H9 (cell line): ENCODE data around the gene CEP170B. TPM values are rescaled to one million over a fixed set of nuclear protein-coding genes. Genes with fewer than 3 reads are reported as not detected.

ENCODE experiments used
- DNase-seq: peaks from one replicate; pipeline ENCODE4 v3.0.0-alpha.2; 2017
- H2AFZ ChIP-seq: one replicate; pipeline ENCODE4 v1.6.1; 2013; ENCODE audit warnings: mild to moderate bottlenecking, low read length, control low read depth, moderate library complexity
- H2AK5ac ChIP-seq: 2 replicates; pipeline ENCODE4 v1.6.1; 2013; ENCODE audit warnings: low read length, control low read depth, mixed read lengths; ENCODE audit not compliant: insufficient read length
- H2BK120ac ChIP-seq: one replicate; pipeline ENCODE4 v1.6.1; 2013; ENCODE audit warnings: low read depth, mild to moderate bottlenecking, low read length, control low read depth, inconsistent platforms; ENCODE audit not compliant: poor library complexity, severe bottlenecking
- H2BK12ac ChIP-seq: 2 replicates; pipeline ENCODE4 v1.6.1; 2013; ENCODE audit warnings: low read length, control low read depth, mixed read lengths, low read depth; ENCODE audit not compliant: insufficient read length
- H2BK15ac ChIP-seq: 2 replicates; pipeline ENCODE4 v1.6.1; 2013; ENCODE audit warnings: low read depth, low read length, control low read depth
- H2BK20ac ChIP-seq: one replicate; pipeline ENCODE4 v1.6.1; 2013; ENCODE audit warnings: low read depth, mild to moderate bottlenecking, low read length, control low read depth, inconsistent platforms; ENCODE audit not compliant: poor library complexity, severe bottlenecking
- H2BK5ac ChIP-seq: 2 replicates; pipeline ENCODE4 v1.6.1; 2013; ENCODE audit warnings: low read length, control low read depth, mixed read lengths; ENCODE audit not compliant: insufficient read length
- H3K14ac ChIP-seq: 2 replicates; pipeline ENCODE4 v1.6.1; 2013; ENCODE audit warnings: low read length, control low read depth; ENCODE audit not compliant: insufficient read depth
- H3K18ac ChIP-seq: 2 replicates; pipeline ENCODE4 v1.6.1; 2013; ENCODE audit warnings: low read depth, mild to moderate bottlenecking, mixed read lengths, low read length, control low read depth; ENCODE audit not compliant: insufficient read length
- H3K23ac ChIP-seq: 2 replicates; pipeline ENCODE4 v1.6.1; 2013; ENCODE audit warnings: low read length, control low read depth, mixed read lengths, low read depth; ENCODE audit not compliant: insufficient read length
- H3K23me2 ChIP-seq: 2 replicates; pipeline ENCODE4 v1.6.1; 2013; ENCODE audit warnings: low read depth, mild to moderate bottlenecking, mixed read lengths, low read length, control low read depth; ENCODE audit not compliant: insufficient read length, poor library complexity, severe bottlenecking
- H3K27ac ChIP-seq: 2 replicates; pipeline ENCODE4 v1.5.1; 2013; ENCODE audit warnings: low read length, control low read depth, mixed read lengths, low read depth; ENCODE audit not compliant: insufficient read length
- H3K27me3 ChIP-seq: 2 replicates; pipeline ENCODE4 v1.6.1; 2013; ENCODE audit warnings: low read length, control low read depth, inconsistent platforms; ENCODE audit not compliant: insufficient read depth
- H3K4ac ChIP-seq: 2 replicates; pipeline ENCODE4 v1.6.1; 2013; ENCODE audit warnings: low read depth, mild to moderate bottlenecking, control low read depth, inconsistent platforms, low read length, moderate library complexity
- H3K4me1 ChIP-seq: 2 replicates; pipeline ENCODE4 v1.6.1; 2013; ENCODE audit warnings: low read length, control low read depth, inconsistent platforms; ENCODE audit not compliant: insufficient read depth
- H3K4me2 ChIP-seq: 2 replicates; pipeline ENCODE4 v1.6.1; 2013; ENCODE audit warnings: low read length, control low read depth, mixed read lengths; ENCODE audit not compliant: insufficient read length, insufficient read depth
- H3K56ac ChIP-seq: 2 replicates; pipeline ENCODE4 v1.6.1; 2013; ENCODE audit warnings: low read depth, mild to moderate bottlenecking, mixed read lengths, low read length, control low read depth; ENCODE audit not compliant: insufficient read length
- H3K79me1 ChIP-seq: 2 replicates; pipeline ENCODE4 v1.6.1; 2013; ENCODE audit warnings: low read depth, mild to moderate bottlenecking, moderate library complexity, low read length, control low read depth, inconsistent platforms; ENCODE audit not compliant: insufficient read depth, poor library complexity, severe bottlenecking
- H3K79me2 ChIP-seq: 2 replicates; pipeline ENCODE4 v1.6.1; 2013; ENCODE audit warnings: low read length, control low read depth, inconsistent platforms; ENCODE audit not compliant: insufficient read depth
- H3K9ac ChIP-seq: 2 replicates; pipeline ENCODE4 v1.6.1; 2013; ENCODE audit warnings: low read length, control low read depth, mixed read lengths; ENCODE audit not compliant: insufficient read length; ENCODE audit errors: extremely low read depth
- H3K9me3 ChIP-seq: one replicate; pipeline ENCODE4 v1.6.1; 2013; ENCODE audit warnings: low read depth, low read length, inconsistent platforms; ENCODE audit not compliant: control insufficient read depth
- H3T11ph ChIP-seq: one replicate; pipeline ENCODE4 v1.6.1; 2013; ENCODE audit warnings: mild to moderate bottlenecking, low read length, control low read depth, inconsistent platforms
- H4K20me1 ChIP-seq: one replicate; pipeline ENCODE4 v1.6.1; 2013; ENCODE audit not compliant: control insufficient read depth, insufficient read length, insufficient read depth
- H4K5ac ChIP-seq: 2 replicates; pipeline ENCODE4 v1.6.1; 2013; ENCODE audit warnings: low read depth, mild to moderate bottlenecking, mixed read lengths, low read length, control low read depth; ENCODE audit not compliant: insufficient read length
- H4K8ac ChIP-seq: replicated peaks from 2 replicates; pipeline ENCODE4 v1.6.1; 2013; ENCODE audit warnings: low read length, control low read depth, mixed read lengths, low read depth; ENCODE audit not compliant: insufficient read length
- H4K91ac ChIP-seq: 2 replicates; pipeline ENCODE4 v1.6.1; 2013; ENCODE audit warnings: low read depth, mild to moderate bottlenecking, moderate library complexity, mixed read lengths, low read length, control low read depth; ENCODE audit not compliant: insufficient read length
- H3K27ac Mint-ChIP-seq, 3 experiments: 2 replicates in 2 of 3; 3 replicates in 1 of 3; pipeline ENCODE4 v1.8.0; 2020 to 2021; ENCODE audit warnings: mixed read lengths in 3 of 3, mild to moderate bottlenecking in 1 of 3, moderate library complexity in 1 of 3
- H3K27me3 Mint-ChIP-seq: 2 replicates; pipeline ENCODE4 v1.8.0; 2021; ENCODE audit warnings: low read depth, mild to moderate bottlenecking, moderate library complexity, mixed read lengths
- H3K36me3 Mint-ChIP-seq, 3 experiments: 2 replicates in 2 of 3; 3 replicates in 1 of 3; pipeline ENCODE4 v1.8.0; 2020 to 2021; ENCODE audit warnings: low read depth in 3 of 3, mixed read lengths in 3 of 3; ENCODE audit not compliant: insufficient read depth in 1 of 3
- H3K4me1 Mint-ChIP-seq, 2 experiments: 2 replicates each; pipeline ENCODE4 v1.8.0; 2020; ENCODE audit warnings: mixed read lengths in 2 of 2
- H3K4me3 Mint-ChIP-seq, 2 experiments: 2 replicates in 1 of 2; 3 replicates in 1 of 2; pipeline ENCODE4 v1.8.0; 2020 to 2021; ENCODE audit warnings: mild to moderate bottlenecking in 2 of 2, mixed read lengths in 2 of 2, moderate library complexity in 1 of 2
- H3K9me3 Mint-ChIP-seq, 2 experiments: 2 replicates in 1 of 2; 3 replicates in 1 of 2; pipeline ENCODE4 v1.8.0; 2020; ENCODE audit warnings: mild to moderate bottlenecking in 2 of 2, mixed read lengths in 2 of 2, moderate library complexity in 1 of 2
- WGBS: extraction: QIAGEN DNeasy Blood & Tissue Kit; methylation state at CpG from one replicate; pipeline ENCODE4 v1.1.7; 2013; ENCODE audit warnings: missing lambda C conversion rate, low lambda C conversion rate, mixed read lengths; ENCODE audit not compliant: insufficient read length; ENCODE audit errors: extremely low coverage; 5-methylcytosine and 5-hydroxymethylcytosine counted together
- total RNA-seq: library from RNA; stranded (reverse); gene quantifications from 2 replicates; pipeline ENCODE4 v1.2.1, GENCODE V29; 2021
- TF ChIP-seq, protein P1 (sequence below): fragments of 200-600 bp; sonication (generic); conservative IDR thresholded peaks from 3 replicates; pipeline ENCODE4 v1.8.0; 2021; ENCODE audit warnings: antibody characterized with exemption, mild to moderate bottlenecking

Gene CEP170B
- total RNA-seq, 1 experiment from 2014 or later = 28.8 TPM

DNA sequence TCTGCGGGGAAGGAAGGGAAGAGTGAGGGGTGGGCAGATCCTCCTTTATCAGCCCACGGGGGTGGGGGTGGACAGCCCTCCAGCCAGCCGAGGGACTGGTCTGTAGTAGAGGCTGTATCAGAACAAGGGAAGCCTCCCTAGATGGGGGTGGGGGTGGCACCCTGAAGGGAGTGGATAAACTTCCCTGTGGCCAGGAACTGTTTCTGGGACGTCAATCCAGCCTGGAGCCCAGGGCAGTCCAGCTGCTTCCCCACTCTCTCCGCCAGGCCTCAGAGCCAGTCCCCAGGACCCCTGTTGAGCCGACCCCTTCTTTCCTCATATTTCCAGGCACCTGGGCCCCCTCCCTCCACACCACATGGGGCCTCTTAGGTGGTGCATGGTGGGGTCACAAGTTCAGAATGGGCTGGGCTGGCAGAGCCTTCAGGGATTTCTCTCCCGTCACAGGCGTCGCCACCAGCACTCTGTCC, 66.3 kb downstream of the CEP170B start:
- H3K36me3 Mint-ChIP-seq = no peaks in the 10 kb centered on the region
- H2AK5ac ChIP-seq = no peak overlapping the region
- no peak overlapping the region for H3K23ac ChIP-seq
- peaks cover 30% of the 10 kb centered on the region; the same call in 1 of the 2 replicates for H3K27me3 ChIP-seq
- H3K79me2 ChIP-seq = no peaks in the 10 kb centered on the region
- no peak overlapping the region for H4K91ac ChIP-seq
- H3K27me3 Mint-ChIP-seq = peaks cover 70% of the 10 kb centered on the region
- H2AFZ ChIP-seq = no peak overlapping the region
- no peaks in the 10 kb centered on the region for H3K9me3 ChIP-seq
- no peak overlapping the region for H2BK12ac ChIP-seq
- H3K27ac Mint-ChIP-seq = no peak overlapping the region
- H3K4ac ChIP-seq = no peak overlapping the region
- H2BK5ac ChIP-seq = no peak overlapping the region
- H3K18ac ChIP-seq = no peak overlapping the region
- H3K27ac ChIP-seq = no peak overlapping the region
- H4K20me1 ChIP-seq = no peaks in the 10 kb centered on the region
- no peak overlapping the region for H3K4me2 ChIP-seq
- H4K8ac ChIP-seq = no peak overlapping the region
- peaks cover 4 to 12% of the 10 kb centered on the region in 2 experiments; a peak in 3 of 4 replicates for H3K4me1 Mint-ChIP-seq
- no peak overlapping the region for H3T11ph ChIP-seq
- H3K14ac ChIP-seq = no peak overlapping the region
- no peaks in the 10 kb centered on the region for H3K79me1 ChIP-seq
- no peak overlapping the region for H3K9ac ChIP-seq
- no peak overlapping the region for H3K4me3 Mint-ChIP-seq
- H3K9me3 Mint-ChIP-seq = no peaks in the 10 kb centered on the region; a peak in 1 of 5 replicates
- no CpG with 5 or more reads among the region's 9 CpGs for WGBS
- TF ChIP-seq, protein P1, sequence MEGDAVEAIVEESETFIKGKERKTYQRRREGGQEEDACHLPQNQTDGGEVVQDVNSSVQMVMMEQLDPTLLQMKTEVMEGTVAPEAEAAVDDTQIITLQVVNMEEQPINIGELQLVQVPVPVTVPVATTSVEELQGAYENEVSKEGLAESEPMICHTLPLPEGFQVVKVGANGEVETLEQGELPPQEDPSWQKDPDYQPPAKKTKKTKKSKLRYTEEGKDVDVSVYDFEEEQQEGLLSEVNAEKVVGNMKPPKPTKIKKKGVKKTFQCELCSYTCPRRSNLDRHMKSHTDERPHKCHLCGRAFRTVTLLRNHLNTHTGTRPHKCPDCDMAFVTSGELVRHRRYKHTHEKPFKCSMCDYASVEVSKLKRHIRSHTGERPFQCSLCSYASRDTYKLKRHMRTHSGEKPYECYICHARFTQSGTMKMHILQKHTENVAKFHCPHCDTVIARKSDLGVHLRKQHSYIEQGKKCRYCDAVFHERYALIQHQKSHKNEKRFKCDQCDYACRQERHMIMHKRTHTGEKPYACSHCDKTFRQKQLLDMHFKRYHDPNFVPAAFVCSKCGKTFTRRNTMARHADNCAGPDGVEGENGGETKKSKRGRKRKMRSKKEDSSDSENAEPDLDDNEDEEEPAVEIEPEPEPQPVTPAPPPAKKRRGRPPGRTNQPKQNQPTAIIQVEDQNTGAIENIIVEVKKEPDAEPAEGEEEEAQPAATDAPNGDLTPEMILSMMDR = no peak
- H2BK15ac ChIP-seq = no peak overlapping the region
- H2BK120ac ChIP-seq = no peak overlapping the region
- H2BK20ac ChIP-seq = no peak overlapping the region
- no peak for DNase-seq
- no peak overlapping the region for H3K56ac ChIP-seq
- no peak overlapping the region for H4K5ac ChIP-seq
- H3K23me2 ChIP-seq = no peaks in the 10 kb centered on the region
- no peaks in the 10 kb centered on the region for H3K4me1 ChIP-seq
